Panc1 (cell line): Measurements from ENCODE around the gene GCFC2. TPM values are rescaled to one million over a fixed set of nuclear protein-coding genes. Genes with fewer than 3 reads are reported as not detected.

Source experiments
- ATAC-seq: fragments of 200-7000 bp; cut with Tn5 transposase; 2 replicates; pipeline ENCODE4 v1.9.1; 2020; ENCODE audit warnings: mild to moderate bottlenecking, moderate library complexity
- BruUV-seq: library from RNA; stranded (reverse); fragments of 400-500 nt; replicated peaks from 2 replicates; lab custom pipeline; 2021; lab: Mats Ljungman, UMichigan
- CTCF ChIA-PET: fragments of 300-600 bp; sonication (Branson Sonifier 250); formaldehyde crosslinking; loops from one replicate; lab custom pipeline; 2022; ENCODE audit warnings: antibody characterized with exemption; lab: Charles Lee
- POLR2A ChIA-PET: fragments of 300-600 bp; sonication (Branson Sonifier 250); formaldehyde crosslinking; loops from one replicate; lab custom pipeline; 2022; ENCODE audit warnings: antibody characterized with exemption; lab: Charles Lee
- DNase-seq: peaks from one replicate; pipeline ENCODE4 v3.0.0-alpha.2; 2010; ENCODE audit warnings: low read depth, low spot score
- H3K27ac ChIP-seq: 2 replicates; pipeline ENCODE4 v1.5.1; 2011; ENCODE audit warnings: mild to moderate bottlenecking, low read length, inconsistent platforms
- H3K27me3 ChIP-seq: fragments of 200-500 bp; sonication (Bioruptor generic); 2 replicates; pipeline ENCODE4 v1.6.0; 2014; ENCODE audit warnings: low read length, inconsistent platforms; ENCODE audit not compliant: control insufficient read depth, insufficient read depth
- H3K36me3 ChIP-seq: fragments of 200-500 bp; sonication (Bioruptor generic); 2 replicates; pipeline ENCODE4 v1.5.1; 2014; ENCODE audit warnings: inconsistent platforms, mild to moderate bottlenecking, low read length, moderate library complexity; ENCODE audit not compliant: control insufficient read depth, insufficient read depth
- H3K4me1 ChIP-seq: 2 replicates; pipeline ENCODE4 v1.5.1; 2011; ENCODE audit warnings: inconsistent platforms, mild to moderate bottlenecking, low read length, moderate library complexity; ENCODE audit not compliant: control insufficient read depth, insufficient read depth
- H3K4me3 ChIP-seq, 2 experiments: 2 replicates each; pipeline ENCODE4 v1.5.1; 2011 to 2012; ENCODE audit warnings: low read depth in 2 of 2, low read length in 2 of 2, mild to moderate bottlenecking in 2 of 2, inconsistent platforms in 1 of 2, moderate library complexity in 1 of 2
- H3K9me3 ChIP-seq: fragments of 200-500 bp; sonication (Bioruptor generic); 2 replicates; pipeline ENCODE4 v1.5.1; 2014; ENCODE audit warnings: low read depth, mild to moderate bottlenecking, inconsistent platforms, low read length, moderate library complexity; ENCODE audit not compliant: control insufficient read depth, insufficient read depth
- CTCF ChIP-seq: fragments of 450-650 bp; IDR thresholded peaks from 2 replicates; pipeline ENCODE4 v1.5.1; 2017; ENCODE audit warnings: mild to moderate bottlenecking
- POLR2AphosphoS5 ChIP-seq: IDR thresholded peaks from 2 replicates; pipeline ENCODE4 v1.6.1; 2012; ENCODE audit warnings: mild to moderate bottlenecking, low read depth, low read length, moderate library complexity
- REST ChIP-seq, 2 experiments: IDR thresholded peaks; 2 replicates each; pipeline ENCODE4 v1.6.1; 2011 to 2012; ENCODE audit warnings: low read depth in 2 of 2, control low read depth in 1 of 2, low read length in 1 of 2, mild to moderate bottlenecking in 1 of 2, moderate library complexity in 1 of 2; ENCODE audit not compliant: insufficient read depth in 1 of 2
- SIN3A ChIP-seq: IDR thresholded peaks from 2 replicates; pipeline ENCODE4 v1.6.1; 2012; ENCODE audit warnings: low read depth, mild to moderate bottlenecking, low read length, moderate library complexity, borderline replicate concordance; ENCODE audit not compliant: insufficient read depth
- TCF7L2 ChIP-seq: IDR thresholded peaks from 2 replicates; pipeline ENCODE4 v1.6.1; 2011; ENCODE audit warnings: mild to moderate bottlenecking, low read depth, low read length, inconsistent platforms
- in situ Hi-C: cut with HindIII; loops from 2 replicates; pipeline ENCODE4 v1.10.0; 2016; ENCODE audit warnings: low sequenced_read_pairs, low pct_unique_long_range_greater_than_20kb
- intact Hi-C: fragments of 100-400 bp; cut with micrococcal nuclease; formaldehyde crosslinking; loops from one replicate; pipeline ENCODE4 v1.10.0; 2022; ENCODE audit not compliant: unreplicated experiment
- total RNA-seq: library from RNA; stranded (reverse); gene quantifications from one replicate; pipeline ENCODE4 v1.2.1, GENCODE V29; 2021; ENCODE audit not compliant: unreplicated experiment

The GCFC2 gene
- total RNA-seq, 1 experiment from 2014 or later: 26.3 TPM

- intact Hi-C loops (no loop called here), in situ Hi-C loops (no loop called here)
- CTCF ChIA-PET: no interaction called here
- no TSS peak for BruUV-seq
- H3K4me3 ChIP-seq: no peak overlapping the region
- no peaks in the 10 kb centered on the region for H3K36me3 ChIP-seq
- TF ChIP-seq REST (IDR thresholded peaks at IDR 0.05; ENCODE audit: insufficient read depth in 1 of 2, low read depth in 2 of 2, low read length in 1 of 2): no peak
- TF ChIP-seq CTCF: no peak
- TF ChIP-seq TCF7L2: no peak
- no peak for TF ChIP-seq POLR2AphosphoS5
- TF ChIP-seq SIN3A: no peak
- H3K27ac ChIP-seq: no peak overlapping the region
- ATAC-seq (no peak), DNase-seq (no peak)
- no peaks in the 10 kb centered on the region for H3K4me1 ChIP-seq
- H3K9me3 ChIP-seq: no peaks in the 10 kb centered on the region
- no peaks in the 10 kb centered on the region for H3K27me3 ChIP-seq
- POLR2A ChIA-PET: no interaction called here
Observed at GRCh38 chr2:75616933-75617332, 93.8 kb downstream of the GCFC2 start.

GRCh38 chr2:75616406-75616805 lies 94.3 kb downstream of the GCFC2 start:
- POLR2A ChIA-PET: no interaction called here
- DNase-seq: no peak
- CTCF ChIA-PET: no interaction called here

More at GRCh38 chr2:75616406-75616805, 94.3 kb downstream of the GCFC2 start:
- ATAC-seq: no peak
- H3K4me1 ChIP-seq: no peaks in the 10 kb centered on the region
- H3K27me3 ChIP-seq: no peaks in the 10 kb centered on the region; the same call in 1 of the 2 replicates
- in situ Hi-C loops: no loop called here
- intact Hi-C loops: no loop called here
- no peaks in the 10 kb centered on the region for H3K9me3 ChIP-seq
- TF ChIP-seq TCF7L2 (no peak), CTCF (no peak), POLR2AphosphoS5 (no peak), SIN3A (no peak), REST (IDR thresholded peaks at IDR 0.05; ENCODE audit: insufficient read depth in 1 of 2, low read depth in 2 of 2, low read length in 1 of 2) (no peak)
- no TSS peak for BruUV-seq
- no peak overlapping the region for H3K27ac ChIP-seq
- no peaks in the 10 kb centered on the region for H3K36me3 ChIP-seq
- H3K4me3 ChIP-seq: no peak overlapping the region
